ENCODE data around the gene CELSR2.

Gene CELSR2

GRCh38 chr1:109252167-109252892 lies 3.0 kb downstream of the CELSR2 start:
- DNase-seq (ENCODE audit: low read depth in 2 of 2), result no peak

GRCh38 chr1:109252893-109253802 lies 3.8 kb downstream of the CELSR2 start:
- DNase-seq (ENCODE audit: low read depth in 2 of 2), result no peak

DNA sequence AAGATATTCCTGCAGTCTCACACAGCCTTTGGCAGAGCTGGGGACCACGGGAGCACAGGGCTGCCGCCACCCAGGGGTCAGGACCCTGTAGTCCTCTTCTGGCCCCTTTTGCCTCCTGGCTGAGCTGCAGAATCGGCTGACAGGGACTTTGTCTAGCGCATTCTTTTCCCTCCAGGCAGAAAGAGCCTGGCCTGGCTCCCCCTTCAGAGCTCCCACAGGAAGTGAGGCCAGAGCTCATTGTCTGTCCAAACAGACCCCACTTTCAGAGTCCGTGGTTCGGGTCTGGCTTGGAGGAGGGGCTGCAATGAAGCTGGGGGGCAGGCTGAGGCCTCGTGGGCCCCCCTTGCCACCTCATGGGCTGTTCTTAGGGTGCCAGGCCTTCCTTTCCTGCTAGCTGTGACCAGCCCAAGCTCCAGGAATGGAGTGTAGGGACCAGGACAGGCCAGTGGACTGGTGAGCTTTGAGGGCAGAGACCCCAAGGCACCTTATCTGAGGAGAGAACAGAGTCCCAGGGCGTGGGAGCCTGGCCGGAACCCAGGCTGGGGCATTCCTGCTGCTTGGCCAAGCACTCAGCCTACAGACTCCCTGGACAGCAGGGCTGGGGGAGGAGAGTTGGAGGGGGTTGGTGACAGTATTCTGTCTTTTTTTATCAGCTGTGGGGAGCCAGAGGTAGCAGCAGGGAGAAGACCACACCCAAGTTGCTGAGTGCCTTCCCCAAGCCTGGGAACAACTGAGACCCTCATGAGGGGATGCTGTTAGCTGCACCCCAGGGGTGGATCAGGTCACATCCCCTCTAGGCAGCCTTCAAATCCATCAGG lies 4.7 kb downstream of the CELSR2 start:
- DNase-seq (ENCODE audit: low read depth in 2 of 2), result no peak

GRCh38 chr1:109254621-109255096 lies 5.3 kb downstream of the CELSR2 start:
- DNase-seq (ENCODE audit: low read depth in 2 of 2), result no peak

DNA sequence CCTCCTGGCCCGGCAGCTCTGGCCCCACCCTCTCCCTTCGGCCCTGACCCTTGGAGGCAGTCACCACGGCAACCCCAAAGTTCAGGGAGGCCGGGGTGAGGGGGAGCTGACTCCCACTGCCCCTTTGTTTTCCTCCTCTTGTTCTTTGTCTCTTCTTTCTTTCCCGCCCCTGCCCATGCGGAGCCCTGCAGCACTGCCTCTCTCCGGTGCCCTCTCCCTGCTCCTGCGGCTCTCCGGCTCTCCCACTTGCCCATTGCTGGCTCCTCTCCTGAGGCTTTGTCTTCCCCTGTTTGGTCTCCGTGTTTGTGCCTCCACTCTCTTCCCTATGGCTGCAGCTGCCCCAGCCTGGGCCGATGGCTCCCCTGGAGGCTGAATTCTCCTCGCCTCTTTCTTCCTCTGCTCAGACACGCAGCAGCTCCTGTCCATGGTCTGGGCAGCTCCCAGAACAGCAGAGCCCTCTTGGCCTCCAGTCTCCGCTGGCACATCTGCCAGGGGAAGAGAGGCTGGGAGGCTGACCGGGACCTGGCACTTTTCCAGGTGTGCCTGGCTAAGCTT lies 5.8 kb downstream of the CELSR2 start:
- DNase-seq (ENCODE audit: low read depth in 2 of 2), result no peak

DNA sequence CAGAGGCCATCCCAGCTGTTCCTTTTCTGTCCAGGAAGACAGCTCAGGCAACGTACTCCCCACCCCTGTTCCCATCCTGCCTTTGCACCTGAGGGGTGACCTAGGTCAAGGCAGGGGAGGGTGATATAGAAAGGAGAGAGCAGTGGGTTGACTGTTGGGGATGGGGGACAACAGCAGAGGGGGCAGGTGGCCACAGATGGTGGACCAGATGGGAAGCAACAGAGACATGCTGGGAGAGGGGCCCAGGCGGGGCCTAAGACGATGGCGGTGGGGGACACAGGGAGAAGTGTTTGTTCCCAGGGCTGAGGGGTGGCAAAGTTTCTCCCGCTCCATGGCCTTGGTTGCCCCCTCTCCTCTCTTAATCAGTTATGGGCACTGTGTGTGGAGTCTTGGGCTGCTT lies 6.3 kb downstream of the CELSR2 start:
- DNase-seq (ENCODE audit: low read depth in 2 of 2), result no peak

GRCh38 chr1:109256085-109256484 lies 6.7 kb downstream of the CELSR2 start:
- DNase-seq (ENCODE audit: low read depth in 2 of 2), result no peak

DNA sequence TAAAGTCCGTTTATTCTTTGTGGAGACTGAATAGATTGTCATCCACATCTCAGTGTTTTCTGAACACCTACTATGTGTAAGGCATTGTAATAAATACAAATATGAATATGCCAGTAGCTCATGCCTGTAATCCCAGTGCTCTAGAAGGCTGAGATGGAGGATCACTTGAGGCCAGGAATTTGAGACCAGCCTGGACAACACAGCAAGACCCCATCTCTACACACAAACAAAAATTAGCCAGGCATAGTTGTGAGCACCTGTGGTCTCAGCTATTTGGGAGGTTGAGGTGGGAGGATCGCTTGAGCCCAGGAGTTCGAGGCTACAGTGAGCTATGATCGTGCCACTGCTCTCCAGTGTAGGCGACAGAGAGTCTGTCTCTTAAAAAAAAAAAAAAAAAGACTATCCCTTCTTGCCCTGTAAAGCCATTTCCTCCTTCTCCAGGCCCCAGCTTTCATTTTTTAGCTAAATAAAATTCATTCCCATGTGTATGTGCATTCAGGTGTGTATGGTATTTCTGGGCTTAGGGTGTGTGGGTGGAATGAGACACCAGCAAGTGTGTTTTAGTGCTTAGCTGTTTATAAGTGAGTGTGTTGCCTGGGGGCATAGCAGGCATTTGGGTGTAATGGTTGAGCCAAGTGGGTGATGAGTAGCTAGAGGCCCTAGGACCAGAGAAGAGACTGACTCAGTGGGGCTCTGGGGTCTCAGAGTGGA lies 7.8 kb downstream of the CELSR2 start:
- DNase-seq (ENCODE audit: low read depth in 2 of 2), result no peak

DNA sequence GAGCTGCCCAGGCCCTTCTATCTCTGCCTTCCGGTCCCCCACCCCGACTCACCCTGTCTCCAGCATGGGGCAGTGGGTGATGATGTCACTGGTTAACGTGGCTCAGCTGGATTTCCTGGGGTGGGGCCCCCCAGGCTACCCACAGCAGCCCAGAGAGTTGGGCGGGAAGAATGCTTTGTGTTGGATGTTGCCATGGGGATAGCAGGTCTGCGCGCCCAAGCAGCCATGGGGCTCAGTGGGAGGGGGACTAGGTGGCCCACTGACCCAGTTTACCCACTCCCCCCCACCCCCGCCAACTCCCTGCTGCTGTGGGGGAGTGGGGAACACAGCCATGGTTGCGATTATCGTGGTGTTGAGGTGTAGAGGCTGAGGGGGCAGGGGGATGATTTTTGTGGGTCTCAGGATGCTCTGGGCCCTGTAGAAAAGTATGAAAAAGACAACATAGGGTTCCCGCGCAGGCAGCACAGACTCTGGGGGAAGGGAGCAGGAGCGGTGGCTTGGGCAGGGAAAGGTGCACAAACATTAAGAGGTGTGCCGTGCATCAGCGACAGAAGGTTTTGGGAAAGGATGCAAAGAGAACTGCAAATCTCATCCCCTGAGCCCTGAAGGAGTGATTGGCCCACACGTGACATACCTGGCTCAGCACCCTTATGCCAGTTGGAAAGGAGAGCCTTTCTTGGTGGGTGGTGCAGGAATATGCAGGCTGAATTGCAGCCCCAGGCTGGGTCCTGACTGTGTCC lies 8.5 kb downstream of the CELSR2 start:
- DNase-seq (ENCODE audit: low read depth in 2 of 2), result no peak

DNA sequence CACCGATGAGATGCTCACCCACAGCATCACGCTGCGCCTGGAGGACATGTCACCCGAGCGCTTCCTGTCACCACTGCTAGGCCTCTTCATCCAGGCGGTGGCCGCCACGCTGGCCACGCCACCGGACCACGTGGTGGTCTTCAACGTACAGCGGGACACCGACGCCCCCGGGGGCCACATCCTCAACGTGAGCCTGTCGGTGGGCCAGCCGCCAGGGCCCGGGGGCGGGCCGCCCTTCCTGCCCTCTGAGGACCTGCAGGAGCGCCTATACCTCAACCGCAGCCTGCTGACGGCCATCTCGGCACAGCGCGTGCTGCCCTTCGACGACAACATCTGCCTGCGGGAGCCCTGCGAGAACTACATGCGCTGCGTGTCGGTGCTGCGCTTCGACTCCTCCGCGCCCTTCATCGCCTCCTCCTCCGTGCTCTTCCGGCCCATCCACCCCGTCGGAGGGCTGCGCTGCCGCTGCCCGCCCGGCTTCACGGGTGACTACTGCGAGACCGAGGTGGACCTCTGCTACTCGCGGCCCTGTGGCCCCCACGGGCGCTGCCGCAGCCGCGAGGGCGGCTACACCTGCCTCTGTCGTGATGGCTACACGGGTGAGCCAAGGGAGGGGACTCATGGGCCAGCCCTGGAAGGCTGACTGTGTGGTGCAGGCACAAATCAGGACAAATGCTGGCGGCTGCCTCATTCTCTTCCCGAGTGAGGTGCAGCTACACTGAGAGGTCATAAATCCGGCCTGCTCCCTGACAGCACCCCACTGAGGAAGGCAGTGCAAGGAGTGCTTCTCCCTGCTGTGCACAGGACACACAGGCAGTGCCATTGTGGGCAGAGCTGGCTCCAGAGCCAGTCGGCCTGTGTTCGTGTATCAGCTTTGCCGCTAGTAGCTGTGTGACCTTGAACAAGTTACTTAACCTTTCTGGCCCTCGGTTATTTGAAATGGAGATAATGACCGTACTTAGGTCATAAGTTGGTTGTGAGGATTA lies 9.4 kb downstream of the CELSR2 start:
- DNase-seq (ENCODE audit: low read depth in 2 of 2), result no peak

DNA sequence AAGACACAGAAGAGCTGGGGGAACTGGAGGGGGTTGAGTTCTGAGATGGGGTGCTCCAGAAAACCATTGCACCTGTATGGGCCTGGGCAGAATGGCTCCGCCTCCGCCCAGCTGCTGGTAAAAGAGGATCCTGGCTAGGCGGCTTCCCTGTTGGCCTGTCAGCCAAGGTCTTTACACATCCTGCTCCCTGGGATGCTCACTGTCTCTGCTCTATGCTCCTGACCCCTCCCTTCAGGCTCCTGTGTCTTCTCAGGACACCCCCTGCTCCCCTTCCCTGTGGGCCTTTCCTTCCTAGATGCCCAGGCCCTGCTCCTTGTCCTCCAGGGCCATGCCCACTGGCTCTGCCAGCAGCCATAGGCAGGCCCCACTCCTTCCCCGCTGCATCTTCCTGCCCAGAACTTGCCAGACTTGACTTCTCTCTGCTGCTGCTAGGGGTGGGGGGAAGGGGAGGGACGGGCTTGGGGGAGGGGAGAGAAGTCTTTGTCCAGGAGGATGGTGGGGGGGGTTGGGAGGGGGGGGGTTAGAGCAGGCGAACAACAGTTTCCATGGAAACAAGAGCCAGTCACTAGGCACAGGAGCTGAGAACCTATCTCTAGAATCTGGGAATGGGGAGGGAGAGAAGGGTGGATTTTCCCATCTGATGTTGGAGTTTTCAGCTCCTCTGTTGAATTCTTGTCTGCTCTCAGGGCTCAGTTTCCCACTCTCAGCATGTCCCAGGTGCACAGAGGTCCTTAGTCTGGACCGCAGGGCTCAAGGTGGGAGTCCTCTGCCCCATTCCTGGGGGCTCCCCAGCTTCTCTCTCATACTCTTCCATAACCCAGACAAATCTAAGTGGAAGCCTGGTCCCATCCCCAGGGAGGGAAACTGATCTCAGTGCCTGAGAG lies 10.6 kb downstream of the CELSR2 start:
- DNase-seq (ENCODE audit: low read depth in 2 of 2), result no peak

- DNase-seq (ENCODE audit: low read depth in 2 of 2), result no peak
These were observed 11.7 kb downstream of the CELSR2 start for GRCh38 chr1:109261006-109261405.

DNA sequence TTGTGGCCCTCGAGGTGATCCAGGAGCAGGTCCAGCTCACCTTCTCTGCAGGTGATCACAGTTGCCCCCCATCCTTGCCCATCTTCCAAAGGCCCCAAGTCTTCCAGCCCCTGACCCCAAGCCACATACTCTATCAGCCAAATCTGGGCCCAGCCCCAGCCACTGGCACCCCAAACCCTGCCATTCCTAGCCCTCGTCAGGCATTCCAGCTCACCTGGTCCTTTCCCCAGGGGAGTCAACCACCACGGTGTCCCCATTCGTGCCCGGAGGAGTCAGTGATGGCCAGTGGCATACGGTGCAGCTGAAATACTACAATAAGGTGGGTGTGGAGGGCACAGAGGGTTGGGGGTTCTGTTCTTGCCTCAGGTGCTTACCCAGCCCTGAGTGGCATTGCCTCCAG lies 12.2 kb downstream of the CELSR2 start:
- no peak for DNase-seq (ENCODE audit: low read depth in 2 of 2)

DNA sequence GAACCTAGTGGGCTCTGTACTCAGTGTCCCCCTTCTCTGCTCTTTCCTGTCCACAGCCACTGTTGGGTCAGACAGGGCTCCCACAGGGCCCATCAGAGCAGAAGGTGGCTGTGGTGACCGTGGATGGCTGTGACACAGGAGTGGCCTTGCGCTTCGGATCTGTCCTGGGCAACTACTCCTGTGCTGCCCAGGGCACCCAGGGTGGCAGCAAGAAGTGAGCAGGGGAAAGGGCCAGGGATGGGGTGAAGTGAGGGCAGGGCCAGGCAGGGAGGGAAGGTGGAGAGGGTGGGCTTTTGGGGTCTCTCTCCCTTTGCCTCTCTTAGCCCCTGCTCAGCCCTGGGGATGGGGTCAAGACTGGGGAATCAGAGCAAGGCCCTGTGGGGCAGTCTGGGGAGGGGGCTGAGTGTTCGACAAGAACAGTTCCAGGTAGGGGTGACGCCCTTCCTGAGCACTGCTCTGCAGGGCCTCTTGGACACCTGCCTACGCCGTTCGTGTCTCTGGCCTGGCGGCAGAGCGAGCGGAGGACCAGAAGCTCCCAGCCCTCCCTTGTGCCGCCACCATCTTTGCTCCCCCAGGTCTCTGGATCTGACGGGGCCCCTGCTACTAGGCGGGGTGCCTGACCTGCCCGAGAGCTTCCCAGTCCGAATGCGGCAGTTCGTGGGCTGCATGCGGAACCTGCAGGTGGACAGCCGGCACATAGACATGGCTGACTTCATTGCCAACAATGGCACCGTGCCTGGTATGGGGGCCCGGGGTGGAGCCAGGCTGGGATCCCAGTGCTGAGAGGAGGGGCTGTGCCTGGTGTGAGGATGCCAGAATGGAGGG lies 13.1 kb downstream of the CELSR2 start:
- no peak for DNase-seq (ENCODE audit: low read depth in 2 of 2)

GRCh38 chr1:109263234-109263596 lies 13.9 kb downstream of the CELSR2 start:
- no peak for DNase-seq (ENCODE audit: low read depth in 2 of 2)

DNA sequence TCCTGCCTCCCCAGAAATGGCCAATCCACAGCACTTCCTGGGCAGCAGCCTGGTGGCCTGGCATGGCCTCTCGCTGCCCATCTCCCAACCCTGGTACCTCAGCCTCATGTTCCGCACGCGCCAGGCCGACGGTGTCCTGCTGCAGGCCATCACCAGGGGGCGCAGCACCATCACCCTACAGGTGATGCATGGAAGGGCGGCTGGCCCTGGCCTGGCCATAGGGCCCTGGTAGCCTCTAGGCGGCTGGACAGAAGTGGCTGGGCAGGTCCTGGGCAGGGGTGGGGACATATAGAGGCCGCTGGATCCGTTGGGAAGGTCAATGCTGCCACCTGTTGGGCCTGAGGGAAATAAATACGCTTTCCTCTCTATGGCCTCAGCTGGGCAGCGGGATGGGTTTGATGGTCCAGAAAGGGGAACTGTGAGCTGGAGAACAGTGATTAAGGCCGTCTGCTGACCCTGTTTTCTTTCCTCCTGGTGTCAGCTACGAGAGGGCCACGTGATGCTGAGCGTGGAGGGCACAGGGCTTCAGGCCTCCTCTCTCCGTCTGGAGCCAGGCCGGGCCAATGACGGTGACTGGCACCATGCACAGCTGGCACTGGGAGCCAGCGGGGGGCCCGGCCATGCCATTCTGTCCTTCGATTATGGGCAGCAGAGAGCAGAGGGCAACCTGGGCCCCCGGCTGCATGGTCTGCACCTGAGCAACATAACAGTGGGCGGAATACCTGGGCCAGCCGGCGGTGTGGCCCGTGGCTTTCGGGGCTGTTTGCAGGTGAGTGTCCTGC lies 14.4 kb downstream of the CELSR2 start:
- peak; percentile 29 to 42 for DNase-seq (ENCODE audit: low read depth in 2 of 2)

DNA sequence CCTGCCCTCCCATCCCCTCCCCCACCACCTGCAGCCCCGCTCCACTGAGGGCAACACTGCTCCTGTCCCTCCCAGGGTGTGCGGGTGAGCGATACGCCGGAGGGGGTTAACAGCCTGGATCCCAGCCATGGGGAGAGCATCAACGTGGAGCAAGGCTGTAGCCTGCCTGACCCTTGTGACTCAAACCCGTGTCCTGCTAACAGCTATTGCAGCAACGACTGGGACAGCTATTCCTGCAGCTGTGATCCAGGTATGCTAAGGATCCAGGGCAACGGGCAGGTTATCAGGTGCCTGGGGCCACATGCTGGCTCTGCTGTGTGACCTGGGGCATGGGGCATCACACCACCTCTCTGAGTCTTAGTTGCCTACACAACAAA lies 15.0 kb downstream of the CELSR2 start:
- DNase-seq (ENCODE audit: low read depth in 2 of 2), result no peak
